Esophagus muscularis mucosa (tissue), 4 donors: ENCODE results near the gene ZFP36.

ENCODE experiments used
- CTCF ChIP-seq, 3 experiments: fragments of 200-600 bp in 2 of 3; fragments of 450-650 bp in 1 of 3; sonication (generic) in 2 of 3; IDR thresholded peaks; one replicate each; pipeline ENCODE4 v1.5.1; 2017 to 2019; ENCODE audit warnings: antibody characterized with exemption in 3 of 3, mild to moderate bottlenecking in 2 of 3, moderate library complexity in 1 of 3
- EP300 ChIP-seq: sonication (generic); formaldehyde crosslinking; IDR thresholded peaks from one replicate; pipeline ENCODE4 v1.6.1; 2017; ENCODE audit warnings: antibody characterized with exemption
- POLR2A ChIP-seq: fragments of 450-650 bp; IDR thresholded peaks from one replicate; pipeline ENCODE4 v1.6.1; 2017; ENCODE audit warnings: antibody characterized with exemption, moderate library complexity, mild to moderate bottlenecking, low read depth

DNA sequence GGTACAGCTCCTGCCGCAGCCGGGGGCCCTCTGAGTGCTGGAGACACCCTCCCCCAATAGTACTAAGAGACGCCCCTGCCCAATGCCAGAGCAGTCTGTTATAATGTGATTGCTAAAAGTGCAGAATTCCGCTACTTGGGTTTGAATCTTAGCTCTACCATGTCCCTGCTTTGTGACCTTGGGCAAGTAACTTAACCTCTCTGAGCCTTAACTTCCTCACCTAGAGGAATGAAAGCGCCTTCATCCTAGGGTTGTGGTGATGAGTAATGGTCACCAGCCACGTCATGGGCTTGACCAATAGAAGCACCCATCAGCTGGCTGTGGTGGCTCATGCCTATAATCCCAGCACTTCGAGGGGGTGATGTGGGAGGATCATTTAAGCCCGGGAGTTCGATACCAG, 12.4 kb downstream of the ZFP36 start:
- no peak for TF ChIP-seq CTCF (IDR thresholded peaks at IDR 0.05)
- TF ChIP-seq POLR2A, result no peak
- no peak for TF ChIP-seq EP300
